Suprapubic skin (tissue), 3 donors: ENCODE results near the gene ILF2.

Experiments used
- CTCF ChIP-seq, 2 donors: fragments of 200-600 bp in 1 of 2; fragments of 450-650 bp in 1 of 2; sonication (generic) in 1 of 2; IDR thresholded peaks; one replicate each; pipeline ENCODE4 v1.5.1; 2016 to 2019; ENCODE audit warnings: antibody characterized with exemption in 2 of 2, mild to moderate bottlenecking in 1 of 2, moderate library complexity in 1 of 2
- POLR2A ChIP-seq, 2 donors: fragments of 450-650 bp; IDR thresholded peaks; one replicate each; pipeline ENCODE4 v1.6.1; 2017; ENCODE audit warnings: antibody characterized with exemption in 2 of 2, mild to moderate bottlenecking in 2 of 2, moderate library complexity in 2 of 2

DNA sequence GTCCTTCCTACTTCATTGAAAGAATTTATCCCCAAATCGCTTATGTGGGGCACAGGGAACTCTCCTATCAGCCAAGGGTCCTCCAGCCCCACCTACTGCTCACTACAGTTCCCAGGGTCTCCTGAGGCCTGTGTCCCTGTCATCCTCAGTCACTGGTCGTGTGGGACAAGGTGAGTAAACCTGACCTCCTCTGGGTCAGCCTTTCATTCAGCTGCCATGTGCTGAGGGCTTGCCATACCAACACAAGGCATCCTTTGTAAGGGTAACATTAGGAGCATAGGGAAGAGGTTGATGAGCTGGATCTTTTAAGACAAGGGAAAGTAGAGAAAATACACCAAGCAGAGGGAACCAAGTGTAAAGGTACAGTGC is 23.5 kb downstream of the ILF2 start:
- no peak for TF ChIP-seq CTCF (IDR thresholded peaks at IDR 0.05)
- TF ChIP-seq POLR2A (IDR thresholded peaks at IDR 0.05): no peak
